SK-N-MC (cell line): Measurements from ENCODE around the gene MAN2B2.

Experiments used
- EZH2 ChIP-seq: fragments of 200-600 bp; sonication (generic); IDR thresholded peaks from one replicate; pipeline ENCODE4 v1.6.1; 2017; ENCODE audit warnings: antibody characterized with exemption
- POLR2AphosphoS5 ChIP-seq: IDR thresholded peaks from 2 replicates; pipeline ENCODE4 v1.6.1; 2012; ENCODE audit warnings: mild to moderate bottlenecking, low read depth, low read length, borderline replicate concordance

DNA sequence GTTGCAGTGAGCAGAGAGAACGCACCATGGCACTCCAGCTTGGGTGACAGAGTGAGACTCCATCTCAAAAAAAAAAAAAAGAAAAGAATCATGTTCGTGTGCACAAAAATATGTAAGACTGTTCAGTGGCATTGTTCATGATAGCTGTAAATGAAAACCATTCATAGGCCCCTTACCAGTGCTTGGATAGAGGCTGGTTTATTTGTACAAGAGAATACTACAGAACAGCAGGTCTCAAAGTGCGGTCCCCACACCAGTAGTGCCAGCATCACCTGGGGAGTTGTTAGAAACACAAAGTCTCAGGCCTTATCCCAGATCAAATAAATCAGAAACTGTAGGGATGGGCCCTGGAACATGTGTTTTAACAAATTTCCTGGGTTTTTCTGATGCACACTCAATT is 52.8 kb downstream of the MAN2B2 start:
- TF ChIP-seq EZH2 (no peak), POLR2AphosphoS5 (no peak)
